ENCODE results near the gene ATF3. TPM values are rescaled to one million over a fixed set of nuclear protein-coding genes. Genes with fewer than 3 reads are reported as not detected.

The ATF3 gene
- total RNA-seq, 1 experiment from 2014 or later, result 335 TPM

- ChIA-PET POLR2A (ENCODE audit: unreplicated experiment) (interaction anchor here (0.6 to 1.9 kb wide), 4 partner anchors 10 to 79 kb away, joined by 5 to 6 read pairs (median 6); partner anchors contain the start of gene ATF3), CTCF (interaction anchor here (1.7 kb wide), 1 partner anchor 142 kb away, joined by 4 read pairs; no protein-coding TSS in a partner anchor)
- Histone ChIP-seq H3K9me2 (replicated peaks; ENCODE audit: low read length) (no peaks in the 10 kb centered on the region), H3K79me2 (ENCODE audit: low read length) (no peaks in the 10 kb centered on the region), H3K27me3 (ENCODE audit: low read length) (no peaks in the 10 kb centered on the region), H3K9ac (ENCODE audit: low read length) (no peak overlapping the region), H2AFZ (ENCODE audit: low read length) (no peak overlapping the region), H3K9me3 (ENCODE audit: low read length) (no peaks in the 10 kb centered on the region), H3K4me1 (ENCODE audit: insufficient read depth, low read length) (no peaks in the 10 kb centered on the region), H3F3A (ENCODE audit: low read length, unreplicated experiment) (no peaks in the 10 kb centered on the region), H4K20me1 (ENCODE audit: low read length) (peaks cover 55% of the 10 kb centered on the region), H3K4me2 (ENCODE audit: low read length) (no peak overlapping the region), H3K36me3 (ENCODE audit: low read depth, low read length) (peaks cover 58% of the 10 kb centered on the region), H3K27ac (ENCODE audit: low read length) (no peak overlapping the region), H3K4me3 (ENCODE audit: low read length) (no peak overlapping the region)
- ATAC-seq (no peak), DNase-seq (no peak)
- BruUV-seq (replicated peaks), result no TSS peak
- no peak for TF ChIP-seq EZH2phosphoT487 (IDR thresholded peaks at IDR 0.05; ENCODE audit: borderline replicate concordance, low read length)
- no peak for TF ChIP-seq EZH2 (IDR thresholded peaks at IDR 0.05; ENCODE audit: low read length, unreplicated experiment)
- TF ChIP-seq, protein P1, sequence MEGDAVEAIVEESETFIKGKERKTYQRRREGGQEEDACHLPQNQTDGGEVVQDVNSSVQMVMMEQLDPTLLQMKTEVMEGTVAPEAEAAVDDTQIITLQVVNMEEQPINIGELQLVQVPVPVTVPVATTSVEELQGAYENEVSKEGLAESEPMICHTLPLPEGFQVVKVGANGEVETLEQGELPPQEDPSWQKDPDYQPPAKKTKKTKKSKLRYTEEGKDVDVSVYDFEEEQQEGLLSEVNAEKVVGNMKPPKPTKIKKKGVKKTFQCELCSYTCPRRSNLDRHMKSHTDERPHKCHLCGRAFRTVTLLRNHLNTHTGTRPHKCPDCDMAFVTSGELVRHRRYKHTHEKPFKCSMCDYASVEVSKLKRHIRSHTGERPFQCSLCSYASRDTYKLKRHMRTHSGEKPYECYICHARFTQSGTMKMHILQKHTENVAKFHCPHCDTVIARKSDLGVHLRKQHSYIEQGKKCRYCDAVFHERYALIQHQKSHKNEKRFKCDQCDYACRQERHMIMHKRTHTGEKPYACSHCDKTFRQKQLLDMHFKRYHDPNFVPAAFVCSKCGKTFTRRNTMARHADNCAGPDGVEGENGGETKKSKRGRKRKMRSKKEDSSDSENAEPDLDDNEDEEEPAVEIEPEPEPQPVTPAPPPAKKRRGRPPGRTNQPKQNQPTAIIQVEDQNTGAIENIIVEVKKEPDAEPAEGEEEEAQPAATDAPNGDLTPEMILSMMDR (conservative IDR thresholded peaks at IDR 0.05; ENCODE audit: low read depth, low read length), result no peak
- intact Hi-C loops (cut with micrococcal nuclease), result no loop called here
Measured at GRCh38 chr1:212618466-212619210, 10.1 kb downstream of the ATF3 start.

DNA sequence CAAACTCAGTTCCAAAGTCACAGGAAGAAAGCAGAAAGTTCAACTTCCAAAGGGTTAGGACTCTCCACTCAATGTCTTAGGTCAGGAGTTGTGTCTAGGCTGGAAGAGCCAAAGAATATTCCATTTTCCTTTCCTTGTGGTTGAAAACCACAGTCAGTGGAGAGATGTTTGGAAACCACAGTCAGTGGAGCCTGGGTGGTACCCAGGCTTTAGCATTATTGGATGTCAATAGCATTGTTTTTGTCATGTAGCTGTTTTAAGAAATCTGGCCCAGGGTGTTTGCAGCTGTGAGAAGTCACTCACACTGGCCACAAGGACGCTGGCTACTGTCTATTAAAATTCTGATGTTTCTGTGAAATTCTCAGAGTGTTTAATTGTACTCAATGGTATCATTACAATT, 11.7 kb downstream of the ATF3 start:
- Histone ChIP-seq H3K27ac (ENCODE audit: low read length) (no peak overlapping the region), H3K27me3 (ENCODE audit: low read length) (no peaks in the 10 kb centered on the region), H3F3A (ENCODE audit: low read length, unreplicated experiment) (no peaks in the 10 kb centered on the region), H3K9me3 (ENCODE audit: low read length) (no peaks in the 10 kb centered on the region), H3K79me2 (ENCODE audit: low read length) (no peaks in the 10 kb centered on the region), H3K9me2 (replicated peaks; ENCODE audit: low read length) (no peaks in the 10 kb centered on the region), H2AFZ (ENCODE audit: low read length) (no peak overlapping the region), H3K4me2 (ENCODE audit: low read length) (no peak overlapping the region), H4K20me1 (ENCODE audit: low read length) (peaks cover 38% of the 10 kb centered on the region), H3K4me3 (ENCODE audit: low read length) (no peak overlapping the region), H3K36me3 (ENCODE audit: low read depth, low read length) (peaks cover 49% of the 10 kb centered on the region), H3K4me1 (ENCODE audit: insufficient read depth, low read length) (no peaks in the 10 kb centered on the region), H3K9ac (ENCODE audit: low read length) (no peak overlapping the region)
- ATAC-seq (no peak), DNase-seq (no peak)
- TF ChIP-seq, protein P1 (conservative IDR thresholded peaks at IDR 0.05; ENCODE audit: low read depth, low read length), result no peak
- no peak for TF ChIP-seq EZH2phosphoT487 (IDR thresholded peaks at IDR 0.05; ENCODE audit: borderline replicate concordance, low read length)
- TF ChIP-seq EZH2 (IDR thresholded peaks at IDR 0.05; ENCODE audit: low read length, unreplicated experiment), result no peak
- ChIA-PET POLR2A (ENCODE audit: unreplicated experiment) (no interaction called here), CTCF (no interaction called here)
- BruUV-seq (replicated peaks), result no TSS peak
- intact Hi-C loops (cut with micrococcal nuclease), result no loop called here

All from PC-3 (cell line).